NB4 (cell line): ENCODE results near the gene HPCAL4.
A peak's percentile ranks its signal among the peaks of the same experiment; 100 is the strongest.

Experiments used
- DNase-seq: peaks from one replicate; pipeline ENCODE4 v3.0.0; 2010; ENCODE audit warnings: low read depth
- H3K4me3 ChIP-seq: one replicate; pipeline ENCODE4 v1.5.1; 2011; ENCODE audit warnings: mild to moderate bottlenecking, low read depth, low read length, moderate library complexity
- MYC ChIP-seq: IDR thresholded peaks from 2 replicates; pipeline ENCODE4 v1.6.1; 2011; ENCODE audit warnings: low read depth, low read length
- POLR2A ChIP-seq: IDR thresholded peaks from 2 replicates; pipeline ENCODE4 v1.6.1; 2011; ENCODE audit warnings: mild to moderate bottlenecking; ENCODE audit not compliant: insufficient read length; ENCODE audit errors: extremely low read depth
- TF ChIP-seq, protein P1 (sequence below): IDR thresholded peaks from 2 replicates; pipeline ENCODE4 v1.6.1; 2011; ENCODE audit warnings: low read depth, low read length
- TF ChIP-seq, protein P2 (sequence below): IDR thresholded peaks from one replicate; pipeline ENCODE4 v1.5.1; 2012; ENCODE audit warnings: low read depth, low read length

HPCAL4 gene

DNA sequence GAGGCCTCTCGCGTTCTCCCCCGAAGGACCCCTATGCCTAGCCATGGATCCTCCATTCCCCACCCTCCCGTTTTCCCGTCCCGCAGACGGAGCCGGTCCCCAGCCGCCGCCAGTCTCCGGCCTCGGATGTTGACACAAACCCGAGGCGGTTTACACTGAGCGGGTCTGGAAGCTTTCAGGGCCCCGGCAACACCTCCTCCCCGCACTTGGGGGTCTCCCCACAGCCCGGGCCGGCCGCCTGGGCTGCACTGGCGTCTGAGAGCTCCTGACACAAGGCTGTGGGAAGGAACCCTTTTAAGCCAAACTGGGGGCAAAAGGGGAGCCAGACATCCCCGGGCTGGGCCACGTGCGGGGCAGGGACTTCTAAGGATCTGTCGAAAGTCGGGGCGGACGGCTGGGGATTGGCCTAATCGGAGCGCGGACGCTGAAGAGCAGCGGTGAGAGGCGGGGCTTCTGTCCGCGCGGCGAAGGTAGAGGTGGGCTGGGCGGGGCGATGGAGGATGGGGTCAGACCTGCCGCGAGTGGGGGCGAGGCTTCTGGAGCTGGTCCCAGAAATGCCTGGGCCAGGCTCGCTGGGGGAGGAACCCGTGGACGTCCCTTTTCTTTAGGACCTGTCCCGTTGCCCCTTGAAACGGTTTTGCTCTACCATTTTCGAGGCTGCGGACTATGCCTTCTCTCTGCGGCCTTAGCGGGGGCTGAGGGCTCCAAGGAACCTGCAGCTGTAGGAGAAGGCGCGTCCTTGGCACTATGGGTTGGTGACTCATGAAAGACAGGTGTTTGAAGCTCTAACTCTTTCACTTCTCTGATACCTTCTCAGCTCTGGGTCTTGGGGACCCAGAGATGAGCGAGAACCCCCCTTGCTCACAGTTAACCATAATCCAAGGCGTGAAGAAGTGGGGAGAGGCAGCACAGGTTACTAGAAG lies 1.2 kb upstream of the HPCAL4 start:
- TF ChIP-seq, protein P1, sequence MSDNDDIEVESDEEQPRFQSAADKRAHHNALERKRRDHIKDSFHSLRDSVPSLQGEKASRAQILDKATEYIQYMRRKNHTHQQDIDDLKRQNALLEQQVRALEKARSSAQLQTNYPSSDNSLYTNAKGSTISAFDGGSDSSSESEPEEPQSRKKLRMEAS: no peak
- TF ChIP-seq POLR2A (no peak), MYC (no peak)
- TF ChIP-seq, protein P2, sequence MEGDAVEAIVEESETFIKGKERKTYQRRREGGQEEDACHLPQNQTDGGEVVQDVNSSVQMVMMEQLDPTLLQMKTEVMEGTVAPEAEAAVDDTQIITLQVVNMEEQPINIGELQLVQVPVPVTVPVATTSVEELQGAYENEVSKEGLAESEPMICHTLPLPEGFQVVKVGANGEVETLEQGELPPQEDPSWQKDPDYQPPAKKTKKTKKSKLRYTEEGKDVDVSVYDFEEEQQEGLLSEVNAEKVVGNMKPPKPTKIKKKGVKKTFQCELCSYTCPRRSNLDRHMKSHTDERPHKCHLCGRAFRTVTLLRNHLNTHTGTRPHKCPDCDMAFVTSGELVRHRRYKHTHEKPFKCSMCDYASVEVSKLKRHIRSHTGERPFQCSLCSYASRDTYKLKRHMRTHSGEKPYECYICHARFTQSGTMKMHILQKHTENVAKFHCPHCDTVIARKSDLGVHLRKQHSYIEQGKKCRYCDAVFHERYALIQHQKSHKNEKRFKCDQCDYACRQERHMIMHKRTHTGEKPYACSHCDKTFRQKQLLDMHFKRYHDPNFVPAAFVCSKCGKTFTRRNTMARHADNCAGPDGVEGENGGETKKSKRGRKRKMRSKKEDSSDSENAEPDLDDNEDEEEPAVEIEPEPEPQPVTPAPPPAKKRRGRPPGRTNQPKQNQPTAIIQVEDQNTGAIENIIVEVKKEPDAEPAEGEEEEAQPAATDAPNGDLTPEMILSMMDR: no peak
- DNase-seq: no peak
- H3K4me3 ChIP-seq: no peak overlapping the region

DNA sequence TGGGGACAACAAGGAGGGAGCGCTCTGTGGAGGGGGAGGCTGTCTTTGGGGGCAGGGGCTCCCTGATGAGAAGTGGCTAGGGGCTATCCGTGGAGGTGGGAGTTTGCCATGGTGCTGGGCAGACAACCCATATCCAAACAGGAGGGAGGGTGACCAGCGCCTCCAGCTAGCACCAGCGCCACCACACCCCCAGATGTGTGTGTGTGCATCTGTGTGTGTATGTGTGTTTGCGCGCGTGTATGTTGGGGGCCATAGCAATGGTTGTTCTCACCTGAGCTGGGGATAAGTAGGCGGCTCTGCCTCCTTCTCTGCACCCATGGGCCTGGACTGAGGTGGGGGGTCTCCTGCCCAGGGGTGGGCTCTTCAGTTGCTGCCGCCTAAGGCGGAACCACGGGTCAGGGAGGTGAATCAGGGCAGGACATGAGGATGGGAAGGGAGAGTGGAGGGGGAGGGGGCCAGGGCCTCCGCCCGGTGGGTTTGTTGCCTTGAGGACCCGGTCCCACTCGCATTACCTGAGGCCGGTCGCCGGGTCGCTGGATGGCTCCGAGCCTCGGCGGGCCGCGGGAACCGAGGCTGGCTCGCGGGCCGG lies 345 bp downstream of the HPCAL4 start:
- H3K4me3 ChIP-seq: no peak overlapping the region
- TF ChIP-seq POLR2A (no peak), MYC (no peak)
- TF ChIP-seq, protein P2: no peak
- TF ChIP-seq, protein P1: no peak
- DNase-seq: no peak

DNA sequence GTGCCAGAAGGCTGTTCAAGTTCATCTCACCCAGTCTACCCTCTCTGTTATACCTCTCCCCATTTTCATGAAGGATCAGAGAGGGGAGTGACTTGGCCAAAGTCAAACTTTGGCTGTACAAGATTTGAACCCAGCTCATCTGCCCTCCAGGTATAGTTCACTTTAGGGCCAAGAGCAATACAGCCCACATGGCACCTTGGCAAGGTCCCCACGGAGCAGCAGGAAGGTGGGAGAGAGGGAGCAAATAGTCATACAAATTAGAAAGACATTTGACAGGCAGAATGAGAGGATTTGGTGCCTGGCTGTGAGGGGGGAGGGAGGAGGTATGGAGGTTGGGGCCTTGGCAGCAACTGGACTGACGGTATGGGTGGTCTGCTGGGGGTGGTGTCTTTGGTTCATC lies 1.0 kb downstream of the HPCAL4 start:
- no peak overlapping the region for H3K4me3 ChIP-seq
- TF ChIP-seq MYC: no peak
- TF ChIP-seq, protein P1: no peak
- TF ChIP-seq, protein P2: no peak
- no peak for TF ChIP-seq POLR2A
- no peak for DNase-seq

DNA sequence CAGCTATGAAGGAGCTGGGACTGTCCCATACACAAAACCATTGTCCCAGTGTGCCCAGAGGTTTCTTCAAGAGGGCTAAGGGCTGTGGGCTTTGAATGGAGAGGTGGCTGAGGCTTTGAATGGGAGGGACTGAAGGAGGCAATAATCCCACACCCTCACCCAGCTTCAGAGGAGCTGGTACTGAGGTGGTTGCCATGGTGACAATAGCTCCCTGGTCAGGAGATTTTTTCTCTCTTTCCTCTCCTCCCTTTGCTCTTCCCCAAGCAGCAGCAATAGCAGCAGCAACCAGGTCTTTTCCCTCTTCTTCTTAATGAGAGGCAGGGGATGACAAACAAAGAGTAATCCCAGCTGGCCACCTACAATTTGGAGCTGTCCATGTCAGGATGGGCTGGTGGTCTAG lies 1.6 kb downstream of the HPCAL4 start:
- DNase-seq: no peak
- TF ChIP-seq, protein P2: no peak
- TF ChIP-seq POLR2A (no peak), MYC (no peak)
- H3K4me3 ChIP-seq: no peak overlapping the region

DNA sequence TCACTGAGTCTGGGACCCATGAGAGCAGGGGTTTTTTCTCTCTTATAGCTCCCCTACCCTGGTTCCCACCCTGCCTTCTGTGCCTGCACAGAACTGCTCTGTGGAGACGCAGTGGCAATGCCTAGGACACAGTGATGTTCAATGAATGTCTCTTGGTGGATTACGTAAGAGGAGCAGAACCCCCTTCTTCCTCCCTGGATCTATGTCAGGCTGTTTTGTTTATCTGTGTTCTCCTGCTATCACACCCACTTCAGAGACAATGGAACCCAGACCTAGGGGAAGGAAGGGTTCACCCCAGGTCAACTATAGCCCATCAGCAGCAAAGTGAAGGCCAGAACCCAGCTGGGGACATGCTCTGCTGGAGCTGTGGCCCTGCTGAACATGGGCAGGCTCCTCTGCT lies 2.0 kb downstream of the HPCAL4 start:
- peak; percentile 16 for DNase-seq
- TF ChIP-seq POLR2A: no peak
- no peak for TF ChIP-seq MYC
- TF ChIP-seq, protein P2: no peak
- TF ChIP-seq, protein P1: no peak
- H3K4me3 ChIP-seq: no peak overlapping the region
